ENCODE measurements around the gene CMC2. TPM values are rescaled to one million over a fixed set of nuclear protein-coding genes. Genes with fewer than 3 reads are reported as not detected.

The CMC2 gene
- total and polyA plus RNA-seq, 3 donors from 2014 or later: 63.7 to 184 (median 84.1) TPM

- no peaks in the 10 kb centered on the region for H3K36me3 ChIP-seq (ENCODE audit: low read depth, missing control alignments)
- no peaks in the 10 kb centered on the region for H3K27me3 ChIP-seq
- WGBS, 2 donors: 93 to 94% methylated on average over 3 of the region's 3 CpGs
- DNase-seq: no peak
- H3K4me1 ChIP-seq: peaks cover 14% of the 10 kb centered on the region
- H3K9me3 ChIP-seq: no peaks in the 10 kb centered on the region
- intact Hi-C loops (cut with DNase I; ENCODE audit: low total_unique reads): no loop called here
- H3K4me3 ChIP-seq: no peak overlapping the region
- no peak overlapping the region for H3K27ac ChIP-seq
- TF ChIP-seq POLR2A (IDR thresholded peaks at IDR 0.05): no peak
- no peak for TF ChIP-seq CTCF (IDR thresholded peaks at IDR 0.05)
Measured at GRCh38 chr16:81000873-81001272, 5.8 kb downstream of the CMC2 start.

- no peaks in the 10 kb centered on the region for H3K36me3 ChIP-seq (ENCODE audit: low read depth, missing control alignments)
- TF ChIP-seq CTCF (IDR thresholded peaks at IDR 0.05) (no peak), POLR2A (IDR thresholded peaks at IDR 0.05) (no peak)
- H3K27ac ChIP-seq: no peak overlapping the region
- no peak overlapping the region for H3K4me3 ChIP-seq
- H3K4me1 ChIP-seq: no peaks in the 10 kb centered on the region
- no peaks in the 10 kb centered on the region for H3K27me3 ChIP-seq
- H3K9me3 ChIP-seq: no peaks in the 10 kb centered on the region
- intact Hi-C loops (cut with DNase I; ENCODE audit: low total_unique reads): no loop called here
- 96% methylated on average over 7 of the region's 7 CpGs for WGBS, 2 donors
- no peak for DNase-seq
Measured at GRCh38 chr16:80997964-80998620, 8.6 kb downstream of the CMC2 start.

GRCh38 chr16:80997139-80997798 lies 9.4 kb downstream of the CMC2 start:
- H3K4me3 ChIP-seq: no peak overlapping the region
- no peak for DNase-seq
- no peaks in the 10 kb centered on the region for H3K4me1 ChIP-seq
- no peaks in the 10 kb centered on the region for H3K36me3 ChIP-seq (ENCODE audit: low read depth, missing control alignments)
- no peak overlapping the region for H3K27ac ChIP-seq
- TF ChIP-seq CTCF (IDR thresholded peaks at IDR 0.05) (no peak), POLR2A (IDR thresholded peaks at IDR 0.05) (no peak)
- no peaks in the 10 kb centered on the region for H3K27me3 ChIP-seq
- WGBS, 2 donors: 40 to 52% methylated on average over 9 of the region's 9 CpGs
- H3K9me3 ChIP-seq: no peaks in the 10 kb centered on the region
- intact Hi-C loops (cut with DNase I; ENCODE audit: low total_unique reads): no loop called here

GRCh38 chr16:80996688-80997138 lies 10.0 kb downstream of the CMC2 start:
- intact Hi-C loops (cut with DNase I; ENCODE audit: low total_unique reads): no loop called here
- TF ChIP-seq POLR2A (IDR thresholded peaks at IDR 0.05) (no peak), CTCF (IDR thresholded peaks at IDR 0.05) (no peak)
- Histone ChIP-seq H3K9me3 (no peaks in the 10 kb centered on the region), H3K4me1 (no peaks in the 10 kb centered on the region), H3K4me3 (no peak overlapping the region), H3K27me3 (no peaks in the 10 kb centered on the region), H3K27ac (no peak overlapping the region), H3K36me3 (ENCODE audit: low read depth, missing control alignments) (no peaks in the 10 kb centered on the region)
- no peak for DNase-seq
- WGBS, 2 donors: 47 to 61% methylated on average over 4 of the region's 4 CpGs

GRCh38 chr16:80994451-80994850 lies 12.2 kb downstream of the CMC2 start:
- H3K9me3 ChIP-seq: no peaks in the 10 kb centered on the region
- DNase-seq: no peak
- H3K4me3 ChIP-seq: no peak overlapping the region
- H3K4me1 ChIP-seq: no peaks in the 10 kb centered on the region
- no peak overlapping the region for H3K27ac ChIP-seq
- H3K27me3 ChIP-seq: no peaks in the 10 kb centered on the region
- TF ChIP-seq CTCF (IDR thresholded peaks at IDR 0.05): no peak
- TF ChIP-seq POLR2A (IDR thresholded peaks at IDR 0.05): no peak
- no peaks in the 10 kb centered on the region for H3K36me3 ChIP-seq (ENCODE audit: low read depth, missing control alignments)
- intact Hi-C loops (cut with DNase I; ENCODE audit: low total_unique reads): no loop called here

Data from testis (tissue), 3 donors.